ENCODE results near the gene UMODL1.

- TF ChIP-seq ZFP30 (CRISPR knock-in tag; IDR thresholded peaks at IDR 0.05) (no peak), CSDC2 (CRISPR knock-in tag; IDR thresholded peaks at IDR 0.05) (no peak), OSR1 (CRISPR knock-in tag; IDR thresholded peaks at IDR 0.05) (no peak), TOX (CRISPR knock-in tag; IDR thresholded peaks at IDR 0.05; ENCODE audit: borderline replicate concordance) (no peak), ZFP3 (CRISPR knock-in tag; IDR thresholded peaks at IDR 0.05) (no peak)
- TF ChIP-seq, protein P1, sequence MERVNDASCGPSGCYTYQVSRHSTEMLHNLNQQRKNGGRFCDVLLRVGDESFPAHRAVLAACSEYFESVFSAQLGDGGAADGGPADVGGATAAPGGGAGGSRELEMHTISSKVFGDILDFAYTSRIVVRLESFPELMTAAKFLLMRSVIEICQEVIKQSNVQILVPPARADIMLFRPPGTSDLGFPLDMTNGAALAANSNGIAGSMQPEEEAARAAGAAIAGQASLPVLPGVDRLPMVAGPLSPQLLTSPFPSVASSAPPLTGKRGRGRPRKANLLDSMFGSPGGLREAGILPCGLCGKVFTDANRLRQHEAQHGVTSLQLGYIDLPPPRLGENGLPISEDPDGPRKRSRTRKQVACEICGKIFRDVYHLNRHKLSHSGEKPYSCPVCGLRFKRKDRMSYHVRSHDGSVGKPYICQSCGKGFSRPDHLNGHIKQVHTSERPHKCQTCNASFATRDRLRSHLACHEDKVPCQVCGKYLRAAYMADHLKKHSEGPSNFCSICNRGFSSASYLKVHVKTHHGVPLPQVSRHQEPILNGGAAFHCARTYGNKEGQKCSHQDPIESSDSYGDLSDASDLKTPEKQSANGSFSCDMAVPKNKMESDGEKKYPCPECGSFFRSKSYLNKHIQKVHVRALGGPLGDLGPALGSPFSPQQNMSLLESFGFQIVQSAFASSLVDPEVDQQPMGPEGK (CRISPR knock-in tag; IDR thresholded peaks at IDR 0.05; ENCODE audit: borderline replicate concordance): no peak
These were observed 31.0 kb downstream of the UMODL1 start for GRCh38 chr21:42102076-42102475.
